GM19452 (cell line): ENCODE measurements around the gene SP140.

Experiments used
- ATAC-seq: cut with Tn5 transposase; IDR thresholded peaks from one replicate; pipeline ENCODE4 v1.9.1; 2021; ENCODE audit not compliant: unreplicated experiment

The SP140 gene

DNA sequence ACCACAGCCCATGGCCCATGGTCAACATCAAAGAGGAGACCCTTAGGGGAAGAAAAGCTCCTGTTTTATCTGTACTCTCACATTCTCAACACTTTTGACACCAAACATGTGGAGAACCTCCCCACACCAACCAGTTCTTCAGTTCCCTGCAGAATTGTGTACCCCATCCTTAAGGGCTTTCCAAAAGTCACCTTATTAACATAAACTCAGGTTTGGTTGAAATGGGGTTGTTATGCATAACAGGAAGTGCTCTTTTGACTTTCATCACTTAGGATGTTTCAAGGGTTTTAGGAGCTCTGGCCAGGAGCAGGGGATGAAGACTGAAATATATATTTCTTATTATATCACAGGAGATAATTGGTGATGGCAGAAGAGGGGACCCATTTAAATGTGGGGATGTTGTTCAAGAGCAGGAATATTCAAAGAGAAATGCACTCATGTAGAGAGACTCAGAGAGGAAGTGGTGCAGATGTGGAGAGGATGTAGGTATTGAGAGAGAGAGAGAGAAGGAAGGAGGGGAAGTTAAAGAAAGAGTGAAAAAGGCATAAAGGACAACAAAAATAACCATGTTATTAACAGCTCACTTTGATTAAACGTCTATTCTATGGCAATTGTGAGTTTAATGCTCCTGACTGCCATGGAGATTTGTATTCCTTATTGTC lies 136.6 kb downstream of the SP140 start:
- no peak for ATAC-seq
